GM12891 (cell line): ENCODE results near the gene KREMEN1.

Experiments used
- PAX5 ChIP-seq: IDR thresholded peaks from 2 replicates; pipeline ENCODE4 v1.6.1; 2011; ENCODE audit warnings: low read length, moderate library complexity, mild to moderate bottlenecking; ENCODE audit not compliant: insufficient read depth, severe bottlenecking
- POLR2A ChIP-seq: IDR thresholded peaks from 2 replicates; pipeline ENCODE4 v1.6.1; 2011; ENCODE audit warnings: low read depth, low read length, control low read depth
- POLR2AphosphoS5 ChIP-seq: IDR thresholded peaks from 2 replicates; pipeline ENCODE4 v1.6.1; 2011; ENCODE audit warnings: low read depth, low read length, control low read depth
- SPI1 ChIP-seq: IDR thresholded peaks from 2 replicates; pipeline ENCODE4 v1.6.1; 2011; ENCODE audit warnings: low read depth, low read length, control low read depth
- TAF1 ChIP-seq: IDR thresholded peaks from 2 replicates; pipeline ENCODE4 v1.6.1; 2011; ENCODE audit warnings: low read depth, low read length, control low read depth

GRCh38 chr22:29144786-29145160 lies 71.9 kb downstream of the KREMEN1 start:
- no peak for TF ChIP-seq TAF1
- no peak for TF ChIP-seq POLR2AphosphoS5
- TF ChIP-seq POLR2A: no peak
- no peak for TF ChIP-seq PAX5
- TF ChIP-seq SPI1: no peak
